ENCODE data around the gene STRAP.

DNA sequence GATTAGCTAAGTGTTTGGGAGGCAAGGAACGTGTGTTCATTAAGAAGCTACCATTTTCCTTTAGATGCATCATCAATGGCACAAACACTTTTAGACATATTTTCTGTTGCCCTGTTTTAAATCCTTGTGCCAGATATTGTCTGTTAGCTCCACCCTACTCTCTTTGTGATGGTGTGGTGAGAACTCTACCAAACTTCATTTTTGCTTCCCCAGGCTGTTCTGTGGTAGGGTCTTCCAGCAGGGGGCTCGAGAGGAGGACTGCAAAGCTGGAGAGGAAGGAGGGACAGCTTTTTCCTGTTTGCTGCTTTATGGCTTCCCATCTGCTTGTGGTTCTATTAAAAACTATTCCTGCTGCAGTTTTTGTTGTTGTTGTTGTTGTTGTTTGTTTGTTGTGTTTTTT is 23.8 kb upstream of the STRAP start:
- TF ChIP-seq, protein P1, sequence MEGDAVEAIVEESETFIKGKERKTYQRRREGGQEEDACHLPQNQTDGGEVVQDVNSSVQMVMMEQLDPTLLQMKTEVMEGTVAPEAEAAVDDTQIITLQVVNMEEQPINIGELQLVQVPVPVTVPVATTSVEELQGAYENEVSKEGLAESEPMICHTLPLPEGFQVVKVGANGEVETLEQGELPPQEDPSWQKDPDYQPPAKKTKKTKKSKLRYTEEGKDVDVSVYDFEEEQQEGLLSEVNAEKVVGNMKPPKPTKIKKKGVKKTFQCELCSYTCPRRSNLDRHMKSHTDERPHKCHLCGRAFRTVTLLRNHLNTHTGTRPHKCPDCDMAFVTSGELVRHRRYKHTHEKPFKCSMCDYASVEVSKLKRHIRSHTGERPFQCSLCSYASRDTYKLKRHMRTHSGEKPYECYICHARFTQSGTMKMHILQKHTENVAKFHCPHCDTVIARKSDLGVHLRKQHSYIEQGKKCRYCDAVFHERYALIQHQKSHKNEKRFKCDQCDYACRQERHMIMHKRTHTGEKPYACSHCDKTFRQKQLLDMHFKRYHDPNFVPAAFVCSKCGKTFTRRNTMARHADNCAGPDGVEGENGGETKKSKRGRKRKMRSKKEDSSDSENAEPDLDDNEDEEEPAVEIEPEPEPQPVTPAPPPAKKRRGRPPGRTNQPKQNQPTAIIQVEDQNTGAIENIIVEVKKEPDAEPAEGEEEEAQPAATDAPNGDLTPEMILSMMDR (IDR thresholded peaks at IDR 0.05), result no peak
- TF ChIP-seq EP300 (IDR thresholded peaks at IDR 0.05) (no peak), POLR2AphosphoS5 (IDR thresholded peaks at IDR 0.05) (no peak), POLR2A (IDR thresholded peaks at IDR 0.05) (no peak)
